Naive thymus-derived CD8-positive, alpha-beta T cell (primary cell): ENCODE results near the gene SUMO3. TPM values are rescaled to one million over a fixed set of nuclear protein-coding genes. Genes with fewer than 3 reads are reported as not detected.

Experiments
- ATAC-seq, 2 donors: fragments of 150-1000 bp; cut with Tn5 transposase in 1 of 2; sonication (Bioruptor Pico), chemical (Tn5 transposase) in 1 of 2; 1 replicate in 1 of 2; 2 replicates in 1 of 2; pipeline ENCODE4 v1.10.0; 2021; ENCODE audit warnings: mild to moderate bottlenecking in 2 of 2, moderate library complexity in 2 of 2
- POLR2A ChIA-PET: fragments of 350-600 bp; sonication (Branson Sonifier 250); formaldehyde crosslinking; loops from one replicate; lab custom pipeline; 2021; ENCODE audit warnings: antibody characterized with exemption; lab: Charles Lee
- DNase-seq, 10 donors: peaks; one replicate each; pipeline versions ENCODE4 v3.0.0 to v3.0.0-alpha.2; 2020 to 2022
- H3K27ac Mint-ChIP-seq, 10 donors: one replicate each; pipeline ENCODE4 v1.8.0; 2020 to 2022; ENCODE audit warnings: mild to moderate bottlenecking in 10 of 10, mixed read lengths in 10 of 10, moderate library complexity in 4 of 10, inconsistent platforms in 1 of 10
- H3K27me3 Mint-ChIP-seq, 5 donors: one replicate each; pipeline ENCODE4 v1.8.0; 2021 to 2022; ENCODE audit warnings: mixed read lengths in 5 of 5
- H3K36me3 Mint-ChIP-seq, 3 donors: one replicate each; pipeline ENCODE4 v1.8.0; 2020 to 2022; ENCODE audit warnings: mixed read lengths in 3 of 3, mild to moderate bottlenecking in 2 of 3, inconsistent platforms in 1 of 3
- H3K4me1 Mint-ChIP-seq, 4 donors: one replicate each; pipeline ENCODE4 v1.8.0; 2021 to 2022; ENCODE audit warnings: mixed read lengths in 4 of 4
- H3K4me3 Mint-ChIP-seq, 10 donors: one replicate each; pipeline ENCODE4 v1.8.0; 2020 to 2022; ENCODE audit warnings: mild to moderate bottlenecking in 10 of 10, mixed read lengths in 10 of 10, moderate library complexity in 6 of 10, inconsistent platforms in 1 of 10
- H3K9me3 Mint-ChIP-seq, 9 donors: one replicate each; pipeline ENCODE4 v1.8.0; 2020 to 2022; ENCODE audit warnings: mixed read lengths in 9 of 9, mild to moderate bottlenecking in 3 of 9, inconsistent platforms in 1 of 9, moderate library complexity in 1 of 9
- polyA plus RNA-seq, 3 donors: library from polyadenylated mRNA; unstranded; fragments of 300-500 nt; fragmentation: Illumina TruSeq; gene quantifications; one replicate each; pipeline ENCODE4 v1.2.3, GENCODE V29; 2021
- total RNA-seq, 8 experiments: library from RNA in 2 of 8; stranded (reverse) in 2 of 8; gene quantifications; one replicate each; pipeline ENCODE4 v1.2.3 and lab custom pipeline; 2021 to 2026

SUMO3 gene
- total and polyA plus RNA-seq, 5 experiments from 2014 or later = 50.2 to 94.1 (median 82.8) TPM

GRCh38 chr21:44819283-44820243, 1.7 kb upstream of the SUMO3 start:
- Mint-ChIP-seq H3K9me3 (peaks cover 0 to 32% (median 19%) of the 10 kb centered on the region in 9 donors), H3K36me3 (peaks cover 0 to 6% (median 0%) of the 10 kb centered on the region in 3 donors), H3K4me3 (peak overlapping the region; percentile 15 to 82 (median 73)), H3K27me3 (peaks cover 0 to 1% (median 0%) of the 10 kb centered on the region in 5 donors), H3K4me1 (peaks cover 6 to 26% (median 10%) of the 10 kb centered on the region in 4 donors), H3K27ac (peak overlapping the region in 9 of 10 donors; percentile 65 to 91 (median 84))
- POLR2A ChIA-PET = interaction anchor here (2.8 to 4.1 kb wide), 2 partner anchors 18 to 54 kb away, joined by 20 to 23 read pairs; partner anchors contain the start of genes PTTG1IP and UBE2G2
- DNase-seq (no peak), ATAC-seq (no peak)

DNA sequence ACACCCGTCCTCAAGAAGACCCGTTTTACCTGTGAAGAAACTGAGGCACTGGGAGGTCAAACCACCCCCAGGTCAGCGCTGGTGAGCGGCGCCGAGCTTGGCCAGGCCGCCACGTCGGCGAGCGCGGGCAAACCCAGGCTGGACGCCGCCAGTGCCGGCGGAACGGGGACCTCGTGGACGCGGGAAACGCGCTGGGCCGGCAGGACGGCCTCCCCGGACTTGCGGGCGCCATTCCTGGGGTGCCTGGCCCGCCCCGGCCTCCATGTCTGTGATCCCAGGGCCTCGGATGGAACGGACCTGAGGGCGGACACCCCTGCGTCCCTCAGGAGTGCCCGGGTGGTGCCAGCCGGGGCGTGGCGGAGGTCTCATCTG, 764 bp upstream of the SUMO3 start:
- Mint-ChIP-seq H3K4me1 (peaks cover 6 to 26% (median 9%) of the 10 kb centered on the region in 4 donors), H3K27ac (peak overlapping the region in 7 of 10 donors; percentile 65 to 91 (median 85)), H3K36me3 (peaks cover 0 to 4% (median 0%) of the 10 kb centered on the region in 3 donors), H3K4me3 (peak overlapping the region in 7 of 10 donors; percentile 65 to 82 (median 74)), H3K9me3 (peaks cover 0 to 30% (median 17%) of the 10 kb centered on the region in 9 donors), H3K27me3 (no peaks in the 10 kb centered on the region)
- DNase-seq (no peak), ATAC-seq (no peak)
- POLR2A ChIA-PET = interaction anchor here (0.5 to 4.1 kb wide), 3 partner anchors 17 to 720 kb away, joined by 3 to 23 read pairs (median 20); partner anchors contain the start of genes PTTG1IP and UBE2G2

DNA sequence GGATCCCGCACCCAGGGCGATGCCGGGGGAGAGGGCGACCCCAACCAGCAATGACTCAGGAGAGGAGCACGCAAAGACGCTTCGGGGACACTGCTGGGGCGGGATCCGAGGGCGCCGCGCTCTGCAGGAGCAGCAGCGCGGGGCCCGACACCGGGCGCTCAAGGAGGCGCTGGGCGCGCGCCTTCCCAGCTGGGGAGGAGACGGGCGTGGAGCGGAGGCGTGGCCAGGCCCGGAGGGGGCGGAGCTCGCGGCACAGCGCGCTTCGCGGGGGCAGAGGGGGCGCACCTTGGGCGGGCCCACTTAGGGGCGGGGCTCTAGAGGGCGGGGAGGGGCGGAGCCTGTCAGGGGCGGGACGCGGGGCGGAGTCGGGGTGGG, 369 bp downstream of the SUMO3 start:
- Mint-ChIP-seq H3K27me3 (no peaks in the 10 kb centered on the region), H3K4me1 (peaks cover 10 to 28% (median 13%) of the 10 kb centered on the region in 4 donors), H3K4me3 (peak overlapping the region; percentile 33 to 80 (median 68)), H3K27ac (peak overlapping the region in 3 of 10 donors; percentile 29 to 65 (median 29)), H3K36me3 (peaks cover 0 to under 1% (median 0%) of the 10 kb centered on the region in 3 donors), H3K9me3 (peaks cover 0 to 19% (median 7%) of the 10 kb centered on the region in 9 donors)
- peak; percentile 81 to 84 for ATAC-seq
- POLR2A ChIA-PET = interaction anchor here (0.6 to 4.1 kb wide), 8 partner anchors 11 to 479 kb away, joined by 3 to 23 read pairs (median 6); partner anchors contain the start of genes CFAP410, PTTG1IP and UBE2G2
- peak; percentile 87 to 97 (median 92) for DNase-seq

GRCh38 chr21:44816761-44817505, 929 bp downstream of the SUMO3 start:
- H3K27ac Mint-ChIP-seq = peak overlapping the region in 8 of 10 donors; percentile 20 to 87 (median 64)
- peaks cover 0 to 5% (median 0%) of the 10 kb centered on the region in 3 donors for H3K36me3 Mint-ChIP-seq
- H3K27me3 Mint-ChIP-seq = no peaks in the 10 kb centered on the region
- peaks cover 0 to 14% (median 1%) of the 10 kb centered on the region in 9 donors for H3K9me3 Mint-ChIP-seq
- POLR2A ChIA-PET = interaction anchor here (0.6 to 4.1 kb wide), 9 partner anchors 10 to 478 kb away, joined by 3 to 23 read pairs (median 4); partner anchors contain the start of genes CFAP410, PTTG1IP and UBE2G2
- DNase-seq = no peak
- H3K4me1 Mint-ChIP-seq = peaks cover 10 to 33% (median 15%) of the 10 kb centered on the region in 4 donors
- no peak for ATAC-seq
- H3K4me3 Mint-ChIP-seq = peak overlapping the region; percentile 66 to 86 (median 78)

- no peak for ATAC-seq
- DNase-seq = no peak
Measured at GRCh38 chr21:44815852-44816628, 1.8 kb downstream of the SUMO3 start.

GRCh38 chr21:44815225-44815624, 2.6 kb downstream of the SUMO3 start:
- peak overlapping the region in 2 of 10 donors; percentile 11 to 14 for H3K4me3 Mint-ChIP-seq
- DNase-seq (no peak), ATAC-seq (no peak)
- H3K27me3 Mint-ChIP-seq = no peaks in the 10 kb centered on the region
- H3K36me3 Mint-ChIP-seq = peaks cover 0 to 17% (median 0%) of the 10 kb centered on the region in 3 donors
- H3K4me1 Mint-ChIP-seq = peaks cover 15 to 43% (median 21%) of the 10 kb centered on the region in 4 donors
- POLR2A ChIA-PET = interaction anchor here (0.9 to 1.5 kb wide), 3 partner anchors 13 to 68 kb away, joined by 3 to 7 read pairs (median 5); partner anchors contain the start of gene UBE2G2
- H3K9me3 Mint-ChIP-seq = peaks cover 0 to 7% (median 0%) of the 10 kb centered on the region in 9 donors
- peak overlapping the region in 2 of 10 donors; percentile 15 to 43 for H3K27ac Mint-ChIP-seq

More at GRCh38 chr21:44815852-44816628, 1.8 kb downstream of the SUMO3 start:
- Mint-ChIP-seq H3K27me3 (no peaks in the 10 kb centered on the region), H3K27ac (peak overlapping the region in 8 of 10 donors; percentile 20 to 87 (median 64)), H3K9me3 (peaks cover 0 to 9% (median 0%) of the 10 kb centered on the region in 9 donors), H3K36me3 (peaks cover 0 to 13% (median 0%) of the 10 kb centered on the region in 3 donors), H3K4me1 (peaks cover 12 to 38% (median 18%) of the 10 kb centered on the region in 4 donors), H3K4me3 (peak overlapping the region; percentile 66 to 86 (median 78))
- POLR2A ChIA-PET = interaction anchor here (0.9 to 1.5 kb wide), 2 partner anchors 14 to 98 kb away, joined by 3 to 5 read pairs; partner anchors contain the start of gene UBE2G2

GRCh38 chr21:44814498-44815023, 3.3 kb downstream of the SUMO3 start:
- peak overlapping the region in 1 of 10 donors; percentile 29 for H3K27ac Mint-ChIP-seq
- H3K36me3 Mint-ChIP-seq = peaks cover 0 to 24% (median 2%) of the 10 kb centered on the region in 3 donors
- H3K27me3 Mint-ChIP-seq = no peaks in the 10 kb centered on the region
- H3K4me3 Mint-ChIP-seq = no peak overlapping the region
- no peak for ATAC-seq
- POLR2A ChIA-PET = interaction anchor here (0.8 to 1.5 kb wide), 5 partner anchors 10 to 69 kb away, joined by 3 to 7 read pairs (median 4); partner anchors contain the start of genes PTTG1IP and UBE2G2
- peaks cover 0 to 2% (median 0%) of the 10 kb centered on the region in 9 donors for H3K9me3 Mint-ChIP-seq
- no peak for DNase-seq
- H3K4me1 Mint-ChIP-seq = peaks cover 17 to 43% (median 21%) of the 10 kb centered on the region in 4 donors

GRCh38 chr21:44813727-44814126, 4.1 kb downstream of the SUMO3 start:
- Mint-ChIP-seq H3K4me1 (peaks cover 17 to 42% (median 21%) of the 10 kb centered on the region in 4 donors), H3K36me3 (peaks cover 0 to 32% (median 5%) of the 10 kb centered on the region in 3 donors), H3K4me3 (no peak overlapping the region), H3K9me3 (no peaks in the 10 kb centered on the region), H3K27ac (no peak overlapping the region), H3K27me3 (peaks cover 0 to 1% (median 0%) of the 10 kb centered on the region in 5 donors)
- DNase-seq = no peak
- no peak for ATAC-seq
- POLR2A ChIA-PET = interaction anchor here (1.0 kb wide), 1 partner anchor 60 kb away, joined by 4 read pairs; the partner anchor contains the start of gene PTTG1IP

DNA sequence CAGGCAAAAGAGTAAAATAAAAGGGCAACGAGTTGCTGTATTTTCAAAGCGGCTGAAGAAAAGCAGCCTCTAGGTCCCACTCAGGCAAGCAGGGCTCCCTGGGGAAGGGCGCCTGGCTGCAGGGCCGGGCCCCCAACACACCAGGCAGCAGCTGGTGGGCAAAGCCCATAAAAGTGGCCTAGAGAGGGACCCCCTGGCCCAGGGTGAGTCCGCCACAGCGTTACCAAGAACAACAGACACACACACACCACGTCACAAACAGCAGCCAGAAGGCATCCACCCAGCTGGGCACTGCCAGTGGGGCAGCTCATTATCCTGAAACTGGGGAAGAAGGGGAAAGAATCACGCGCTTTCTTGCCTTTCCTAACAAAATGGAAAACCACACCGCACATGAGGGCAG, 4.7 kb downstream of the SUMO3 start:
- peaks cover 0 to 37% (median 5%) of the 10 kb centered on the region in 3 donors for H3K36me3 Mint-ChIP-seq
- POLR2A ChIA-PET = no interaction called here
- ATAC-seq (no peak), DNase-seq (no peak)
- H3K4me3 Mint-ChIP-seq = no peak overlapping the region
- H3K27ac Mint-ChIP-seq = peak overlapping the region in 4 of 10 donors; percentile 15 to 77 (median 54)
- H3K27me3 Mint-ChIP-seq = peaks cover 0 to 1% (median 0%) of the 10 kb centered on the region in 5 donors
- H3K4me1 Mint-ChIP-seq = peaks cover 17 to 42% (median 21%) of the 10 kb centered on the region in 4 donors
- no peaks in the 10 kb centered on the region for H3K9me3 Mint-ChIP-seq

DNA sequence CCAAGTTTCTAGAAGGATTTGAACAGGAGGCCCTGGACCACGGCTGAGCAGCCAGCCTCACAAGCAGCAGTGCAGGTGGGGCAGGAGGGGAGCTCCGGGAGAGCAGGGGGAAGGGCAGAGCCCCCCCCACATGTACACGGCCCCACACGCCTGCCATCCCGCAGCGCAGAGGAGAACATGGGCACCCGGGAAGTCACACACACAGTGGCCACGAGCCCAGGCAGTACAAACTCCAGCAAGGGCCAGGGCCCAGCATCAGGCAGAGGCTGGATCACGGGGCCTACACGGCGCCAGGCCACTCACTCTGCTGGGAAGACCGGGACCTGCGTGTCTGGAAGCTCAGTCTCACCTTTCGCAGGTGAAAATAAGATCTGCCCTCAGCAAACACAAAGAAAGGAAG, 5.2 kb downstream of the SUMO3 start:
- peaks cover 0 to 1% (median 0%) of the 10 kb centered on the region in 5 donors for H3K27me3 Mint-ChIP-seq
- DNase-seq (no peak), ATAC-seq (no peak)
- H3K4me3 Mint-ChIP-seq = no peak overlapping the region
- POLR2A ChIA-PET = interaction anchor here (0.6 kb wide), 1 partner anchor 63 kb away, joined by 3 read pairs; no protein-coding TSS in a partner anchor
- no peaks in the 10 kb centered on the region for H3K9me3 Mint-ChIP-seq
- peaks cover 17 to 42% (median 21%) of the 10 kb centered on the region in 4 donors for H3K4me1 Mint-ChIP-seq
- peak overlapping the region in 3 of 10 donors; percentile 15 to 77 (median 45) for H3K27ac Mint-ChIP-seq
- H3K36me3 Mint-ChIP-seq = peaks cover 0 to 41% (median 5%) of the 10 kb centered on the region in 3 donors
